Non-pigmented ciliary epithelial cell (primary cell): Measurements from ENCODE around the gene CDH15.
"Not testable (repeated sequence)": the region's sequence is repeated elsewhere in the genome, so short reads cannot be mapped to it uniquely, and the experiment has no call there.

Source experiments
- DNase-seq: peaks from one replicate; pipeline ENCODE4 v3.0.0-alpha.2; 2010; ENCODE audit warnings: low read depth

CDH15 gene

GRCh38 chr16:89155851-89156739 is 15.5 kb upstream of the CDH15 start:
- DNase-seq, result no peak

- no peak for DNase-seq
These were observed 14.6 kb upstream of the CDH15 start for GRCh38 chr16:89156740-89157645.

- DNase-seq, result no peak
These were observed 13.8 kb upstream of the CDH15 start for GRCh38 chr16:89157778-89158177.

GRCh38 chr16:89159066-89159849 is 12.3 kb upstream of the CDH15 start:
- DNase-seq, result no peak

- DNase-seq, result no peak
These were observed 11.6 kb upstream of the CDH15 start for GRCh38 chr16:89159850-89160354.

- DNase-seq, result no peak
These were observed 10.4 kb upstream of the CDH15 start for GRCh38 chr16:89160977-89161701.

- no peak for DNase-seq
These were observed 9.5 kb upstream of the CDH15 start for GRCh38 chr16:89161763-89162713.

- no peak for DNase-seq
These were observed 8.3 kb upstream of the CDH15 start for GRCh38 chr16:89163297-89163696.

GRCh38 chr16:89164436-89164835 is 7.1 kb upstream of the CDH15 start:
- DNase-seq, result no peak

- no peak for DNase-seq
These were observed 6.5 kb upstream of the CDH15 start for GRCh38 chr16:89164847-89165680.

GRCh38 chr16:89165681-89165979 is 5.9 kb upstream of the CDH15 start:
- not testable (repeated sequence) for DNase-seq

GRCh38 chr16:89166696-89167424 is 4.7 kb upstream of the CDH15 start:
- no peak for DNase-seq

- DNase-seq, result peak; percentile 6
These were observed 4.1 kb upstream of the CDH15 start for GRCh38 chr16:89167425-89167941.

- no peak for DNase-seq
These were observed 3.0 kb upstream of the CDH15 start for GRCh38 chr16:89168381-89169189.

GRCh38 chr16:89169778-89170177 is 1.8 kb upstream of the CDH15 start:
- DNase-seq, result no peak

- DNase-seq, result no peak
These were observed 967 bp upstream of the CDH15 start for GRCh38 chr16:89170346-89171215.

GRCh38 chr16:89172171-89172527 is 601 bp downstream of the CDH15 start:
- no peak for DNase-seq
